GM23338 (cell line): Measurements from ENCODE around the gene SLC4A2. TPM values are rescaled to one million over a fixed set of nuclear protein-coding genes. Genes with fewer than 3 reads are reported as not detected.

Experiments used
- ATAC-seq: fragments of 200-7000 bp; cut with Tn5 transposase; 3 replicates; pipeline ENCODE4 v1.9.1; 2020
- DNase-seq: peaks from one replicate; pipeline ENCODE4 v3.0.0-alpha.2; 2015; ENCODE audit warnings: low spot score
- H2AFZ ChIP-seq: fragments of 200-600 bp; sonication (generic); 2 replicates; pipeline ENCODE4 v1.8.0; 2016; ENCODE audit warnings: antibody characterized with exemption, mild to moderate bottlenecking, moderate library complexity
- H3F3A ChIP-seq: fragments of 200-600 bp; sonication (generic); replicated peaks from 2 replicates; pipeline ENCODE4 v1.8.0; 2017; ENCODE audit warnings: antibody characterized with exemption, mixed run types, low read depth
- H3K27ac ChIP-seq: fragments of 200-600 bp; sonication (generic); 2 replicates; pipeline ENCODE4 v1.6.1; 2016; ENCODE audit warnings: low read depth
- H3K27me3 ChIP-seq: fragments of 200-600 bp; sonication (generic); 2 replicates; pipeline ENCODE4 v1.8.0; 2016; ENCODE audit warnings: mild to moderate bottlenecking, mixed run types, moderate library complexity; ENCODE audit not compliant: insufficient read depth
- H3K36me3 ChIP-seq: fragments of 200-600 bp; sonication (generic); 2 replicates; pipeline ENCODE4 v1.8.0; 2016; ENCODE audit warnings: mild to moderate bottlenecking; ENCODE audit not compliant: insufficient read depth
- H3K4me1 ChIP-seq: fragments of 200-600 bp; sonication (generic); 2 replicates; pipeline ENCODE4 v1.8.0; 2016; ENCODE audit warnings: mild to moderate bottlenecking, moderate library complexity; ENCODE audit not compliant: insufficient read depth
- H3K4me2 ChIP-seq: fragments of 200-600 bp; sonication (generic); 2 replicates; pipeline ENCODE4 v1.7.1; 2017; ENCODE audit warnings: mixed run types
- H3K4me3 ChIP-seq: fragments of 200-600 bp; sonication (generic); 2 replicates; pipeline ENCODE4 v1.6.1; 2016; ENCODE audit warnings: mixed run types
- H3K79me2 ChIP-seq: fragments of 200-600 bp; sonication (generic); replicated peaks from 2 replicates; pipeline ENCODE4 v1.8.0; 2017; ENCODE audit warnings: mild to moderate bottlenecking; ENCODE audit not compliant: insufficient read depth
- H3K9me2 ChIP-seq: fragments of 200-600 bp; sonication (generic); 2 replicates; pipeline ENCODE4 v1.8.0; 2017; ENCODE audit not compliant: insufficient read depth
- H4K20me1 ChIP-seq: fragments of 200-600 bp; sonication (generic); replicated peaks from 2 replicates; pipeline ENCODE4 v1.8.0; 2017; ENCODE audit warnings: mild to moderate bottlenecking; ENCODE audit not compliant: insufficient read depth
- H3K27ac Mint-ChIP-seq: 2 replicates; pipeline ENCODE4 v1.8.0; 2020; ENCODE audit warnings: inconsistent platforms, mild to moderate bottlenecking, moderate library complexity, mixed read lengths
- H3K27me3 Mint-ChIP-seq: 3 replicates; pipeline ENCODE4 v1.8.0; 2022; ENCODE audit warnings: low read depth, mild to moderate bottlenecking, moderate library complexity, mixed read lengths, inconsistent platforms; ENCODE audit not compliant: insufficient read depth, poor library complexity
- H3K36me3 Mint-ChIP-seq: 3 replicates; pipeline ENCODE4 v1.8.0; 2021; ENCODE audit warnings: low read depth, mild to moderate bottlenecking, inconsistent platforms, moderate library complexity, mixed read lengths
- H3K4me1 Mint-ChIP-seq: 3 replicates; pipeline ENCODE4 v1.8.0; 2020; ENCODE audit warnings: mild to moderate bottlenecking, inconsistent platforms, mixed read lengths
- H3K4me3 Mint-ChIP-seq: 3 replicates; pipeline ENCODE4 v1.8.0; 2021; ENCODE audit warnings: moderate library complexity, mild to moderate bottlenecking, inconsistent platforms, mixed read lengths
- H3K9me3 Mint-ChIP-seq: 3 replicates; pipeline ENCODE4 v1.8.0; 2020; ENCODE audit warnings: moderate library complexity, mild to moderate bottlenecking, inconsistent platforms, mixed read lengths
- CREB1 ChIP-seq: fragments of 250-450 bp; sonication (Bioruptor Pico); IDR thresholded peaks from 2 replicates; pipeline ENCODE4 v1.5.0; 2020; ENCODE audit warnings: low read depth, mild to moderate bottlenecking, moderate library complexity
- CTCF ChIP-seq, 2 experiments: fragments of 200-600 bp in 1 of 2; sonication (generic) in 1 of 2; conservative IDR thresholded peaks; 2 replicates each; pipeline versions ENCODE4 v1.5.1 to v1.6.1; 2016 to 2017; ENCODE audit warnings: antibody characterized with exemption in 2 of 2, low read depth in 2 of 2, mild to moderate bottlenecking in 2 of 2, moderate library complexity in 1 of 2
- ETS1 ChIP-seq: IDR thresholded peaks from 2 replicates; pipeline ENCODE4 v1.6.1; 2016; ENCODE audit warnings: antibody characterized with exemption
- EZH2 ChIP-seq: fragments of 200-600 bp; sonication (generic); IDR thresholded peaks from one replicate; pipeline ENCODE4 v1.8.0; 2017; ENCODE audit warnings: antibody characterized with exemption, mild to moderate bottlenecking, low read depth; ENCODE audit not compliant: unreplicated experiment
- EZH2phosphoT487 ChIP-seq: fragments of 200-600 bp; sonication (generic); IDR thresholded peaks from one replicate; pipeline ENCODE4 v1.8.1; 2018; ENCODE audit warnings: antibody characterized with exemption; ENCODE audit not compliant: unreplicated experiment
- JUNB ChIP-seq: IDR thresholded peaks from one replicate; pipeline ENCODE4 v1.6.1; 2016; ENCODE audit warnings: antibody characterized with exemption; ENCODE audit not compliant: unreplicated experiment
- NANOG ChIP-seq: IDR thresholded peaks from 2 replicates; pipeline ENCODE4 v1.6.1; 2016; ENCODE audit warnings: antibody characterized with exemption, borderline replicate concordance
- POLR2AphosphoS5 ChIP-seq: IDR thresholded peaks from 2 replicates; pipeline ENCODE4 v1.6.1; 2016; ENCODE audit warnings: antibody characterized with exemption, low read depth
- STAT1 ChIP-seq: IDR thresholded peaks from one replicate; pipeline ENCODE4 v1.6.1; 2016; ENCODE audit warnings: antibody characterized with exemption; ENCODE audit not compliant: unreplicated experiment
- ZNF114 ChIP-seq: fragments of 250-450 bp; sonication (Bioruptor Pico); IDR thresholded peaks from 2 replicates; pipeline ENCODE4 v1.5.0; 2020; ENCODE audit warnings: mild to moderate bottlenecking, moderate library complexity
- ZNF331 ChIP-seq: fragments of 250-450 bp; sonication (Bioruptor Pico); IDR thresholded peaks from 2 replicates; pipeline ENCODE4 v1.5.0; 2020; ENCODE audit warnings: low read depth, mild to moderate bottlenecking, moderate library complexity
- ZNF462 ChIP-seq: fragments of 250-450 bp; sonication (Bioruptor Pico); IDR thresholded peaks from 2 replicates; pipeline ENCODE4 v1.5.0; 2020; ENCODE audit warnings: mild to moderate bottlenecking, moderate library complexity
- polyA plus RNA-seq: library from polyadenylated mRNA; unstranded; fragments of >200 nt; fragmentation: Nextera tagmentation; extraction: Ambion mirVana; gene quantifications from 2 replicates; pipeline ENCODE4 v1.2.1, GENCODE V29; 2016
- total RNA-seq: library from RNA; depleted of rRNA; stranded (reverse); fragments of >200 nt; shearing (Covaris generic); gene quantifications from 2 replicates; pipeline ENCODE4 v1.2.3, GENCODE V29; 2014

Gene SLC4A2
- total and polyA plus RNA-seq, 2 experiments from 2014 or later: 64.8 to 106 TPM

- TF ChIP-seq CTCF (conservative IDR thresholded peaks at IDR 0.05; ENCODE audit: low read depth in 2 of 2) (no peak), CREB1 (no peak), NANOG (no peak), ZNF114 (CRISPR knock-in tag) (no peak)
Measured at GRCh38 chr7:151035902-151036301, 23.5 kb upstream of the SLC4A2 start (continued).

- no peak overlapping the region for H3K27ac Mint-ChIP-seq
- H3K9me2 ChIP-seq: no peaks in the 10 kb centered on the region
- no peak overlapping the region for H3K4me3 Mint-ChIP-seq
- H3K36me3 Mint-ChIP-seq: peaks cover 6% of the 10 kb centered on the region; the same call in 1 of the 3 replicates
- H2AFZ ChIP-seq: no peak overlapping the region
- ATAC-seq: peak; percentile 24
- peaks cover 15% of the 10 kb centered on the region for H3K27me3 Mint-ChIP-seq
- H3K4me1 ChIP-seq: no peaks in the 10 kb centered on the region
- no peaks in the 10 kb centered on the region for H3K36me3 ChIP-seq
- H3K27ac ChIP-seq: no peak overlapping the region
- peaks cover 2% of the 10 kb centered on the region; the same call in 1 of the 3 replicates for H3K4me1 Mint-ChIP-seq
- no peak for DNase-seq
- H4K20me1 ChIP-seq: no peaks in the 10 kb centered on the region
- no peak overlapping the region for H3K4me3 ChIP-seq
- H3K4me2 ChIP-seq: no peak overlapping the region
- no peaks in the 10 kb centered on the region for H3F3A ChIP-seq
- H3K27me3 ChIP-seq: no peaks in the 10 kb centered on the region
- no peaks in the 10 kb centered on the region for H3K79me2 ChIP-seq
- H3K9me3 Mint-ChIP-seq: no peaks in the 10 kb centered on the region
- TF ChIP-seq CTCF (conservative IDR thresholded peaks at IDR 0.05; ENCODE audit: low read depth in 2 of 2) (no peak), STAT1 (no peak), ZNF331 (no peak), ZNF114 (CRISPR knock-in tag) (no peak), NANOG (no peak), EZH2 (no peak), ZNF462 (CRISPR knock-in tag) (no peak), CREB1 (no peak), JUNB (no peak), ETS1 (no peak), POLR2AphosphoS5 (no peak), EZH2phosphoT487 (no peak)
Measured at GRCh38 chr7:151038951-151039849, 20.2 kb upstream of the SLC4A2 start.
